Mammary epithelial cell (primary cell): ENCODE data around the gene LCK.

ENCODE experiments used
- CTCF ChIP-seq, 2 donors: IDR thresholded peaks in 1 of 2; conservative IDR thresholded peaks in 1 of 2; 2 replicates each; pipeline ENCODE4 v1.5.1; 2011 to 2012; ENCODE audit warnings: inconsistent platforms in 2 of 2, low read length in 2 of 2, mild to moderate bottlenecking in 2 of 2, control low read depth in 1 of 2, low read depth in 1 of 2; ENCODE audit not compliant: insufficient read depth in 1 of 2; ENCODE audit errors: extremely low read depth in 1 of 2
- EZH2 ChIP-seq: IDR thresholded peaks from 2 replicates; pipeline ENCODE4 v1.6.1; 2012; ENCODE audit warnings: low read length, inconsistent platforms, borderline replicate concordance

DNA sequence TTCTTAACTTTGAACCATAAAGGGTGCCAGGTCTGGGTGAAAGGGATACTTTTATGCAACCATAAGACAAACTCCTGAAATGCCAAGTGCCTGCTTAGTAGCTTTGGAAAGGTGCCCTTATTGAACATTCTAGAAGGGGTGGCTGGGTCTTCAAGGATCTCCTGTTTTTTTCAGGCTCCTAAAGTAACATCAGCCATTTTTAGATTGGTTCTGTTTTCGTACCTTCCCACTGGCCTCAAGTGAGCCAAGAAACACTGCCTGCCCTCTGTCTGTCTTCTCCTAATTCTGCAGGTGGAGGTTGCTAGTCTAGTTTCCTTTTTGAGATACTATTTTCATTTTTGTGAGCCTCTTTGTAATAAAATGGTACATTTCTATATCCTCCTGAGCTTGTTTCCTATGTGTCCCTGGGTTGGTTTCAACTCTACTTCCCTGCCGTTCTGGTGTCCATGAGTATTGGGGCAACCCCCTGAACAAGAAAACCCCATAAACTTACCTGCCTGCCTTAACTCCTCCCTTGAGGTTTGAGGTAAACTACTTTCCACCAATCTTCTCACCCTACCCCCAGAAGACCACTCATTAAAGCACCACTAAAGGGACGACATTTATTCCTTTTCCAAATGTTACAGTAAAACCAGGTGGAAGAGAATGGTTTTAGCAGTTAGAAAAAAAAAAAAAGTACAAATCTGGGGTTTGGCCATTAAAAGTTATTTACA lies 82.3 kb downstream of the LCK start:
- no peak for TF ChIP-seq CTCF (conservative IDR thresholded peaks at IDR 0.05 in 1 of 2, IDR thresholded peaks at IDR 0.05 in 1 of 2; ENCODE audit: extremely low read depth in 1 of 2, insufficient read depth in 1 of 2, low read depth in 1 of 2, low read length in 2 of 2)
- no peak for TF ChIP-seq EZH2
